Chondrocyte (in vitro differentiated cells): ENCODE measurements around the gene OTUD4. TPM values are rescaled to one million over a fixed set of nuclear protein-coding genes. Genes with fewer than 3 reads are reported as not detected.

Experiments used
- DNase-seq: peaks from one replicate; pipeline ENCODE4 v3.0.0; 2021; ENCODE audit warnings: mixed read lengths, low spot score
- H3K27ac Mint-ChIP-seq: one replicate; pipeline ENCODE4 v1.8.0; 2021; ENCODE audit warnings: mild to moderate bottlenecking, moderate library complexity, mixed read lengths; ENCODE audit not compliant: unreplicated experiment
- H3K27me3 Mint-ChIP-seq: 2 replicates; pipeline ENCODE4 v1.8.0; 2021; ENCODE audit warnings: low read depth, mixed read lengths
- H3K36me3 Mint-ChIP-seq: 2 replicates; pipeline ENCODE4 v1.8.0; 2021; ENCODE audit warnings: low read depth, mixed read lengths
- H3K4me1 Mint-ChIP-seq: 2 replicates; pipeline ENCODE4 v1.8.0; 2021; ENCODE audit warnings: low read depth, mild to moderate bottlenecking, mixed read lengths
- H3K4me3 Mint-ChIP-seq: one replicate; pipeline ENCODE4 v1.8.0; 2021; ENCODE audit warnings: mild to moderate bottlenecking, moderate library complexity, mixed read lengths; ENCODE audit not compliant: unreplicated experiment
- H3K9me3 Mint-ChIP-seq: 2 replicates; pipeline ENCODE4 v1.8.0; 2021; ENCODE audit warnings: low read depth, mixed read lengths
- total RNA-seq: library from RNA; stranded (reverse); gene quantifications from 3 replicates; pipeline ENCODE4 v1.2.1, GENCODE V29; 2021
- TF ChIP-seq, protein P1 (sequence below): fragments of 200-600 bp; sonication (generic); IDR thresholded peaks from 2 replicates; pipeline ENCODE4 v1.5.0; 2021; ENCODE audit warnings: antibody characterized with exemption, mild to moderate bottlenecking, moderate library complexity

OTUD4 gene
- total RNA-seq, 1 donor from 2014 or later, result 27.7 TPM

DNA sequence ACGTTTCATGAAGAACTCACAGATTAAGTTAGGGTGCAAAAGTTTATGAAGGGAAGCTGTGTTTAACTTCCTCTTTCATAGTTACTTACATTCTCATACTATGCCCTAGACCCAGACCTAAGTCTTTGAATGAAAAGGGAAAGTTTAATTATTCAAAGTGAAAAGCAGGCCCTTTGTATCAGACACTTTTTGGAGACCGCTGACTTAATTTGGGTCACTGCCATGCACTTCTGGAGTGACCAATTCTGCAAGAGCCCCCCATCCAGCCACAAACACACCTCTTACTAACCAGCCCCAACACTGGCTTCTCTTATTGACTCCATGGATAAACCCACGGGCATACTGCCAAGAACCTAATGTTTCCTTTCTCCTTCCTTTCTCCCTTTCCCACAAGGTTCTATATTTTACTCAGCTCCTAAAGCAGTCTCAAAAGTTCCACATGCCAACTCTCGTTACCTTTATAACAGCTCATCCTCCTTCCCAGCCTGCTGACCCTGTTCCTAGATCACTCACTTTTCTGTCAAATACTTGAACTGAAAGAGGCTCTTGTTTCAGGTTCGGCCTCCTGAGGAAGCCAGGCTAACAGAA is 47.8 kb downstream of the OTUD4 start:
- Mint-ChIP-seq H3K27ac (peak overlapping the region; percentile 80), H3K27me3 (no peaks in the 10 kb centered on the region), H3K9me3 (no peaks in the 10 kb centered on the region), H3K36me3 (peaks cover 14% of the 10 kb centered on the region), H3K4me1 (peaks cover 25% of the 10 kb centered on the region), H3K4me3 (no peak overlapping the region)
- TF ChIP-seq, protein P1, sequence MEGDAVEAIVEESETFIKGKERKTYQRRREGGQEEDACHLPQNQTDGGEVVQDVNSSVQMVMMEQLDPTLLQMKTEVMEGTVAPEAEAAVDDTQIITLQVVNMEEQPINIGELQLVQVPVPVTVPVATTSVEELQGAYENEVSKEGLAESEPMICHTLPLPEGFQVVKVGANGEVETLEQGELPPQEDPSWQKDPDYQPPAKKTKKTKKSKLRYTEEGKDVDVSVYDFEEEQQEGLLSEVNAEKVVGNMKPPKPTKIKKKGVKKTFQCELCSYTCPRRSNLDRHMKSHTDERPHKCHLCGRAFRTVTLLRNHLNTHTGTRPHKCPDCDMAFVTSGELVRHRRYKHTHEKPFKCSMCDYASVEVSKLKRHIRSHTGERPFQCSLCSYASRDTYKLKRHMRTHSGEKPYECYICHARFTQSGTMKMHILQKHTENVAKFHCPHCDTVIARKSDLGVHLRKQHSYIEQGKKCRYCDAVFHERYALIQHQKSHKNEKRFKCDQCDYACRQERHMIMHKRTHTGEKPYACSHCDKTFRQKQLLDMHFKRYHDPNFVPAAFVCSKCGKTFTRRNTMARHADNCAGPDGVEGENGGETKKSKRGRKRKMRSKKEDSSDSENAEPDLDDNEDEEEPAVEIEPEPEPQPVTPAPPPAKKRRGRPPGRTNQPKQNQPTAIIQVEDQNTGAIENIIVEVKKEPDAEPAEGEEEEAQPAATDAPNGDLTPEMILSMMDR, result no peak
- DNase-seq, result no peak

DNA sequence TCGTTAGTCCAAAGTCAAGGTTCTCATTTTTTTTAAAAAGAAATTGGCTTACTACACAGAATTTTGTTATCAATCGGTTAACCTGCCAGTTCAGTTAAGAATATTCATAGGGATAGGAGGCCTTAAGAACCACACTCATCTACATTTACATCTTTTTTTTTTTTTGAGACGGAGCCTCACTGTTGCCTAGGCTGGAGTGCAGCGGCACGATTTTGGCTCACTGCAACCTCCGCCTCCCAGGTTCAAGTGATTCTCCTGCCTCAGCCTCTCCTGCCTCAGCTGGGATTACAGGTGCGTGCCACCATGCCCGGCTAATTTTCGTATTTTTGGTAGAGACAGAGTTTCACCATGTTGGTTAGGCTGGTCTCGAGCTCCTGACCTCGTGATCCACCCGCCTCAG is 48.5 kb downstream of the OTUD4 start:
- Mint-ChIP-seq H3K36me3 (peaks cover 11% of the 10 kb centered on the region), H3K9me3 (no peaks in the 10 kb centered on the region), H3K27ac (peak overlapping the region; percentile 67), H3K4me1 (peaks cover 25% of the 10 kb centered on the region), H3K4me3 (no peak overlapping the region), H3K27me3 (no peaks in the 10 kb centered on the region)
- DNase-seq, result no peak
- TF ChIP-seq, protein P1, result no peak

DNA sequence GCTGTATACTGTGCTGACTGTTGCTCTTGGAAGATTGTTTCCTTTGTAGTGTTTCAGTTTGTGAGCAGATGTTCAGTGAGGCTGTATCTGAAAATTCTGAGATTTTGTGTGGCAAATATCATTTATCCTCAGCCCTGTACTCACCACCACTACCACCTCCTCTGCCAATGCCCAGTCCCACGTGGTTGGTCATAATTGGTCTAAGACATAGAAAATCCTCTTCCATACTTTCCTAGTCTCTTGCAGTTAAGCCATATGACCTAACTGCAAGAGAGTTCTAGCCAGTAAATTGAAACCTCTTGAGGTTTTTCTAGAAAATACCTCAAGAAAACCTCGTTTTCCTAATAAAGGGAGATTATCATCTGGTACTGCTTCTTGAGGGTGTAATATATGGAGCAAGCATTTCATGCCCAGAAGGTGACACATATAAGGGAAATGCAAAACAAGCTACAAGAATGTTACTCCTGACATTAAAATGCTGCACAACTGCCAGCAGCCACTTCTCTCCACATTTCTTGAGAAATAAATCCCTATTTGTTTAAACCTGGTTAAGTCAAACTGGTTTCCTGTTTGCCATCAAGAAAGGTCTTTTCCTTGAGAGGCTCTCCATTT is 49.5 kb downstream of the OTUD4 start:
- Mint-ChIP-seq H3K27me3 (no peaks in the 10 kb centered on the region), H3K9me3 (no peaks in the 10 kb centered on the region), H3K4me1 (peaks cover 25% of the 10 kb centered on the region), H3K36me3 (peaks cover 15% of the 10 kb centered on the region), H3K27ac (peak overlapping the region; percentile 67), H3K4me3 (no peak overlapping the region)
- DNase-seq, result no peak
- TF ChIP-seq, protein P1, result no peak

DNA sequence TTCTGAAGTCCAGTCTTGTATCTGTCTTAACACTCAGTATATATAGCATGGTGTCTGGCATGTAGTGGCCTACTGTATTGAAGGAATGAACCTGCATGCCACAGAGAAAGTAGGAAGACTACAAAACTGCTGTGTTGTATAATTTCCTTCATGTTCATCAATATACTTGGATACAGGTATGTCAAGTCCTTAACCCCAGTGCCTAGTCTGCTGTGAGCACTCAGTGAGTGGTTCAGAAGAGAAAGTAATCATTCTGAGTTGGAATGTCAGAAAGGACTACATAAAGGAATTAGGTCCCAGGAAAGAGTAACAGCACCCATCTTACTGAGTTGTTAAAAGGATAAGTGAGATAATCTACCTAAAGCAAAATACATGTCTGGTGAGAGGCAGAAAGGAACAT is 50.3 kb downstream of the OTUD4 start:
- H3K9me3 Mint-ChIP-seq, result no peaks in the 10 kb centered on the region
- no peak for DNase-seq
- H3K27ac Mint-ChIP-seq, result peak overlapping the region; percentile 19
- H3K4me1 Mint-ChIP-seq, result peaks cover 25% of the 10 kb centered on the region
- TF ChIP-seq, protein P1, result no peak
- H3K27me3 Mint-ChIP-seq, result no peaks in the 10 kb centered on the region
- peaks cover 16% of the 10 kb centered on the region for H3K36me3 Mint-ChIP-seq
- no peak overlapping the region for H3K4me3 Mint-ChIP-seq

DNA sequence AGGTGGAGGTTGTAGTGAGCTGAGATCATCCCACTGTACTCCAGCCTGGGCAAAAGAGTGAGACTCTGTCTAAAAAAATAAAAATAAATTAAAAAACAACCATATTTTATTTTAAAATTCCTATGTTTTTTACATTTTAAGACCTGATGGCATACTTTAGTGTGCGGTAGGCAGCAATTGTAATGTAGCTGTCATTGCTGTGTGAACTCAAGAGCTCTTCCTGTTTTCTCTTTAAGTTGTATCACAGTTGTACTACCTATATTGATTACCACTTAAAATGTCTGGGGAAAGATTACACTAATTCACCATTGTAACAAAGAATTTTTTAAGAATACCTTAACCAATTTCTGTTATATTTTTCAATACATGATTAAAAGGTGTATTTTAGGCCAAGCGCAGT is 55.0 kb downstream of the OTUD4 start:
- H3K36me3 Mint-ChIP-seq, result peaks cover 24% of the 10 kb centered on the region
- TF ChIP-seq, protein P1, result no peak
- DNase-seq, result no peak
- no peak overlapping the region for H3K4me3 Mint-ChIP-seq
- H3K4me1 Mint-ChIP-seq, result peaks cover 3% of the 10 kb centered on the region
- no peaks in the 10 kb centered on the region for H3K27me3 Mint-ChIP-seq
- no peak overlapping the region for H3K27ac Mint-ChIP-seq
- no peaks in the 10 kb centered on the region for H3K9me3 Mint-ChIP-seq
